ENCODE data around the gene BRD7. TPM values are rescaled to one million over a fixed set of nuclear protein-coding genes. Genes with fewer than 3 reads are reported as not detected.

Gene BRD7
- total RNA-seq, 1 experiment from 2014 or later: 45.6 TPM

DNA sequence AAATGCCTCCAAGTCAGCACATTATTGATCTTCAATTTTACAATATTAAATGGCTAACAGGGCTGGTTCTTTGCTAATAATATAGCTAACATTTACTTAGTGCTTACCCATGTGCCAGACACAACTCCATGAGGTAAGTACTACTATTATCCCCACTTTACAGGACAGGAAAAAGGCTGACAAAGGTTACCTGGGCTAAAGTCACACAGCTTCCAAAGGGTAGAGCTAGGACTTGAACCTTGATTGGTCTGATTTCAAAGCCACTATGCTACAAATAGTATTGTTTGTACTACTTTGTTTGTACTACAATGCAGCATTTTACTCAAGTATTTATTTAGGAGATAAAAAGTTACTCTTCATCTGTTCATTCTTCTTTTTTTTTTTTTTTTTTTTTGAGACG is 31.9 kb downstream of the BRD7 start:
- Histone ChIP-seq H3K4me3 (ENCODE audit: low read depth in 2 of 2, low read length in 2 of 2) (no peak overlapping the region), H3K36me3 (ENCODE audit: control insufficient read depth, insufficient read depth, low read length) (peaks cover 5% of the 10 kb centered on the region; the same call in 1 of the 2 replicates), H3K9me3 (ENCODE audit: control insufficient read depth, insufficient read depth, low read depth, low read length) (no peaks in the 10 kb centered on the region), H3K27me3 (ENCODE audit: control insufficient read depth, insufficient read depth, low read length) (no peaks in the 10 kb centered on the region), H3K27ac (ENCODE audit: low read length) (no peak overlapping the region), H3K4me1 (ENCODE audit: control insufficient read depth, insufficient read depth, low read length) (no peaks in the 10 kb centered on the region)
- ATAC-seq: no peak
- in situ Hi-C loops (cut with HindIII; ENCODE audit: low pct_unique_long_range_greater_than_20kb, low sequenced_read_pairs) (no loop called here), intact Hi-C loops (cut with micrococcal nuclease; ENCODE audit: unreplicated experiment) (no loop called here)
- ChIA-PET POLR2A (no interaction called here), CTCF (interaction anchor here (0.6 kb wide), 1 partner anchor 217 kb away, joined by 3 read pairs; no protein-coding TSS in a partner anchor)
- TF ChIP-seq, protein P1, sequence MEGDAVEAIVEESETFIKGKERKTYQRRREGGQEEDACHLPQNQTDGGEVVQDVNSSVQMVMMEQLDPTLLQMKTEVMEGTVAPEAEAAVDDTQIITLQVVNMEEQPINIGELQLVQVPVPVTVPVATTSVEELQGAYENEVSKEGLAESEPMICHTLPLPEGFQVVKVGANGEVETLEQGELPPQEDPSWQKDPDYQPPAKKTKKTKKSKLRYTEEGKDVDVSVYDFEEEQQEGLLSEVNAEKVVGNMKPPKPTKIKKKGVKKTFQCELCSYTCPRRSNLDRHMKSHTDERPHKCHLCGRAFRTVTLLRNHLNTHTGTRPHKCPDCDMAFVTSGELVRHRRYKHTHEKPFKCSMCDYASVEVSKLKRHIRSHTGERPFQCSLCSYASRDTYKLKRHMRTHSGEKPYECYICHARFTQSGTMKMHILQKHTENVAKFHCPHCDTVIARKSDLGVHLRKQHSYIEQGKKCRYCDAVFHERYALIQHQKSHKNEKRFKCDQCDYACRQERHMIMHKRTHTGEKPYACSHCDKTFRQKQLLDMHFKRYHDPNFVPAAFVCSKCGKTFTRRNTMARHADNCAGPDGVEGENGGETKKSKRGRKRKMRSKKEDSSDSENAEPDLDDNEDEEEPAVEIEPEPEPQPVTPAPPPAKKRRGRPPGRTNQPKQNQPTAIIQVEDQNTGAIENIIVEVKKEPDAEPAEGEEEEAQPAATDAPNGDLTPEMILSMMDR (IDR thresholded peaks at IDR 0.05): no peak
- TF ChIP-seq TCF7L2 (IDR thresholded peaks at IDR 0.05; ENCODE audit: low read depth, low read length) (no peak), SIN3A (IDR thresholded peaks at IDR 0.05; ENCODE audit: borderline replicate concordance, insufficient read depth, low read depth, low read length) (no peak), POLR2AphosphoS5 (IDR thresholded peaks at IDR 0.05; ENCODE audit: low read depth, low read length) (no peak)
- TF ChIP-seq, protein P2, sequence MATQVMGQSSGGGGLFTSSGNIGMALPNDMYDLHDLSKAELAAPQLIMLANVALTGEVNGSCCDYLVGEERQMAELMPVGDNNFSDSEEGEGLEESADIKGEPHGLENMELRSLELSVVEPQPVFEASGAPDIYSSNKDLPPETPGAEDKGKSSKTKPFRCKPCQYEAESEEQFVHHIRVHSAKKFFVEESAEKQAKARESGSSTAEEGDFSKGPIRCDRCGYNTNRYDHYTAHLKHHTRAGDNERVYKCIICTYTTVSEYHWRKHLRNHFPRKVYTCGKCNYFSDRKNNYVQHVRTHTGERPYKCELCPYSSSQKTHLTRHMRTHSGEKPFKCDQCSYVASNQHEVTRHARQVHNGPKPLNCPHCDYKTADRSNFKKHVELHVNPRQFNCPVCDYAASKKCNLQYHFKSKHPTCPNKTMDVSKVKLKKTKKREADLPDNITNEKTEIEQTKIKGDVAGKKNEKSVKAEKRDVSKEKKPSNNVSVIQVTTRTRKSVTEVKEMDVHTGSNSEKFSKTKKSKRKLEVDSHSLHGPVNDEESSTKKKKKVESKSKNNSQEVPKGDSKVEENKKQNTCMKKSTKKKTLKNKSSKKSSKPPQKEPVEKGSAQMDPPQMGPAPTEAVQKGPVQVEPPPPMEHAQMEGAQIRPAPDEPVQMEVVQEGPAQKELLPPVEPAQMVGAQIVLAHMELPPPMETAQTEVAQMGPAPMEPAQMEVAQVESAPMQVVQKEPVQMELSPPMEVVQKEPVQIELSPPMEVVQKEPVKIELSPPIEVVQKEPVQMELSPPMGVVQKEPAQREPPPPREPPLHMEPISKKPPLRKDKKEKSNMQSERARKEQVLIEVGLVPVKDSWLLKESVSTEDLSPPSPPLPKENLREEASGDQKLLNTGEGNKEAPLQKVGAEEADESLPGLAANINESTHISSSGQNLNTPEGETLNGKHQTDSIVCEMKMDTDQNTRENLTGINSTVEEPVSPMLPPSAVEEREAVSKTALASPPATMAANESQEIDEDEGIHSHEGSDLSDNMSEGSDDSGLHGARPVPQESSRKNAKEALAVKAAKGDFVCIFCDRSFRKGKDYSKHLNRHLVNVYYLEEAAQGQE (IDR thresholded peaks at IDR 0.05; ENCODE audit: insufficient read depth in 1 of 2, low read depth in 2 of 2, low read length in 1 of 2): no peak
- BruUV-seq (replicated peaks): no TSS peak
- DNase-seq (ENCODE audit: low read depth, low spot score): no peak

DNA sequence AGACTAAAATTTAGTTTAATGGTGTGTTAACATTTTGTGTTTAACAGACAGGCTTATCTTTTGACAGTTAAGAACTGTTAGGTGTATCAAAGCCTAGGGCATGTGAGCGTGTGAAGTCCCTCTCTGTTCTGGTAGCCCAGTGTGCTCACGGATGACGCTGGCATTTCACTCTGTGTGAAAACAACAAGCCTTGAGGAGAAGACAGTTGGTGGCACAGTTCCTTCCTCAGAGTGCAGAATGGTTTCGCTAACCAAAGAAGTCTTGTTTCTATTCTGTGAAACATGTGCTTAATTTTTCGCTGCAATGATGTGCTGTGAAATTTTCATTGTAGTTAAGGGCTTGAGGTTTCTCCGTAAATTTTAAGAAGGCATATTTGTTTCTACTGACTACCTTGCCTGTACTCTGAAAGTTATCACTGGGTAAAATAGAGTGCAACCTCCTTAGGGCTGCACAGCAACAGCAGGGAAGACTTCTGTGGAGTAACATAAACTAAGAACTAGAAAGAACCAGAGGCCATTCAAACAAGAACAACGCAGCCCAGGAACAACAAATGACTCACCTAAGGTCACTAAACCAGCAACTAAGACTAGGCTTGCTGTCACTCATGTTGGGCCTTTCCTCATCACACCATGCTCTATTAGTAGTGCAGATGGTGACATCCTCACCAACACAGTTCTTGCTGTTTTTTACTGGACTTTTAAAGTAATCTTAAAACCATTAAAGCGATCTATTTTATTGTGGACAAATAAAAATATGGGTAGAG is 33.4 kb downstream of the BRD7 start:
- intact Hi-C loops (cut with micrococcal nuclease; ENCODE audit: unreplicated experiment): no loop called here
- Histone ChIP-seq H3K27ac (ENCODE audit: low read length) (no peak overlapping the region), H3K36me3 (ENCODE audit: control insufficient read depth, insufficient read depth, low read length) (peaks cover 5% of the 10 kb centered on the region; the same call in 1 of the 2 replicates), H3K27me3 (ENCODE audit: control insufficient read depth, insufficient read depth, low read length) (no peaks in the 10 kb centered on the region), H3K4me3 (ENCODE audit: low read depth in 2 of 2, low read length in 2 of 2) (no peak overlapping the region), H3K4me1 (ENCODE audit: control insufficient read depth, insufficient read depth, low read length) (no peaks in the 10 kb centered on the region), H3K9me3 (ENCODE audit: control insufficient read depth, insufficient read depth, low read depth, low read length) (no peaks in the 10 kb centered on the region)
- ChIA-PET POLR2A (no interaction called here), CTCF (no interaction called here)
- in situ Hi-C loops (cut with HindIII; ENCODE audit: low pct_unique_long_range_greater_than_20kb, low sequenced_read_pairs): no loop called here
- TF ChIP-seq, protein P2 (IDR thresholded peaks at IDR 0.05; ENCODE audit: insufficient read depth in 1 of 2, low read depth in 2 of 2, low read length in 1 of 2): no peak
- no peak for TF ChIP-seq POLR2AphosphoS5 (IDR thresholded peaks at IDR 0.05; ENCODE audit: low read depth, low read length)
- ATAC-seq: no peak
- no peak for DNase-seq (ENCODE audit: low read depth, low spot score)
- no TSS peak for BruUV-seq (replicated peaks)
